H9 (cell line): ENCODE results near the gene RALBP1. TPM values are rescaled to one million over a fixed set of nuclear protein-coding genes. Genes with fewer than 3 reads are reported as not detected.

Experiments used
- DNase-seq: peaks from one replicate; pipeline ENCODE4 v3.0.0-alpha.2; 2017
- H2AFZ ChIP-seq: one replicate; pipeline ENCODE4 v1.6.1; 2013; ENCODE audit warnings: mild to moderate bottlenecking, low read length, control low read depth, moderate library complexity
- H2AK5ac ChIP-seq: 2 replicates; pipeline ENCODE4 v1.6.1; 2013; ENCODE audit warnings: low read length, control low read depth, mixed read lengths; ENCODE audit not compliant: insufficient read length
- H2BK120ac ChIP-seq: one replicate; pipeline ENCODE4 v1.6.1; 2013; ENCODE audit warnings: low read depth, mild to moderate bottlenecking, low read length, control low read depth, inconsistent platforms; ENCODE audit not compliant: poor library complexity, severe bottlenecking
- H2BK12ac ChIP-seq: 2 replicates; pipeline ENCODE4 v1.6.1; 2013; ENCODE audit warnings: low read length, control low read depth, mixed read lengths, low read depth; ENCODE audit not compliant: insufficient read length
- H2BK15ac ChIP-seq: 2 replicates; pipeline ENCODE4 v1.6.1; 2013; ENCODE audit warnings: low read depth, low read length, control low read depth
- H2BK20ac ChIP-seq: one replicate; pipeline ENCODE4 v1.6.1; 2013; ENCODE audit warnings: low read depth, mild to moderate bottlenecking, low read length, control low read depth, inconsistent platforms; ENCODE audit not compliant: poor library complexity, severe bottlenecking
- H2BK5ac ChIP-seq: 2 replicates; pipeline ENCODE4 v1.6.1; 2013; ENCODE audit warnings: low read length, control low read depth, mixed read lengths; ENCODE audit not compliant: insufficient read length
- H3K14ac ChIP-seq: 2 replicates; pipeline ENCODE4 v1.6.1; 2013; ENCODE audit warnings: low read length, control low read depth; ENCODE audit not compliant: insufficient read depth
- H3K18ac ChIP-seq: 2 replicates; pipeline ENCODE4 v1.6.1; 2013; ENCODE audit warnings: low read depth, mild to moderate bottlenecking, mixed read lengths, low read length, control low read depth; ENCODE audit not compliant: insufficient read length
- H3K23ac ChIP-seq: 2 replicates; pipeline ENCODE4 v1.6.1; 2013; ENCODE audit warnings: low read length, control low read depth, mixed read lengths, low read depth; ENCODE audit not compliant: insufficient read length
- H3K23me2 ChIP-seq: 2 replicates; pipeline ENCODE4 v1.6.1; 2013; ENCODE audit warnings: low read depth, mild to moderate bottlenecking, mixed read lengths, low read length, control low read depth; ENCODE audit not compliant: insufficient read length, poor library complexity, severe bottlenecking
- H3K27ac ChIP-seq: 2 replicates; pipeline ENCODE4 v1.5.1; 2013; ENCODE audit warnings: low read length, control low read depth, mixed read lengths, low read depth; ENCODE audit not compliant: insufficient read length
- H3K27me3 ChIP-seq: 2 replicates; pipeline ENCODE4 v1.6.1; 2013; ENCODE audit warnings: low read length, control low read depth, inconsistent platforms; ENCODE audit not compliant: insufficient read depth
- H3K4ac ChIP-seq: 2 replicates; pipeline ENCODE4 v1.6.1; 2013; ENCODE audit warnings: low read depth, mild to moderate bottlenecking, control low read depth, inconsistent platforms, low read length, moderate library complexity
- H3K4me1 ChIP-seq: 2 replicates; pipeline ENCODE4 v1.6.1; 2013; ENCODE audit warnings: low read length, control low read depth, inconsistent platforms; ENCODE audit not compliant: insufficient read depth
- H3K4me2 ChIP-seq: 2 replicates; pipeline ENCODE4 v1.6.1; 2013; ENCODE audit warnings: low read length, control low read depth, mixed read lengths; ENCODE audit not compliant: insufficient read length, insufficient read depth
- H3K56ac ChIP-seq: 2 replicates; pipeline ENCODE4 v1.6.1; 2013; ENCODE audit warnings: low read depth, mild to moderate bottlenecking, mixed read lengths, low read length, control low read depth; ENCODE audit not compliant: insufficient read length
- H3K79me1 ChIP-seq: 2 replicates; pipeline ENCODE4 v1.6.1; 2013; ENCODE audit warnings: low read depth, mild to moderate bottlenecking, moderate library complexity, low read length, control low read depth, inconsistent platforms; ENCODE audit not compliant: insufficient read depth, poor library complexity, severe bottlenecking
- H3K79me2 ChIP-seq: 2 replicates; pipeline ENCODE4 v1.6.1; 2013; ENCODE audit warnings: low read length, control low read depth, inconsistent platforms; ENCODE audit not compliant: insufficient read depth
- H3K9ac ChIP-seq: 2 replicates; pipeline ENCODE4 v1.6.1; 2013; ENCODE audit warnings: low read length, control low read depth, mixed read lengths; ENCODE audit not compliant: insufficient read length; ENCODE audit errors: extremely low read depth
- H3K9me3 ChIP-seq: one replicate; pipeline ENCODE4 v1.6.1; 2013; ENCODE audit warnings: low read depth, low read length, inconsistent platforms; ENCODE audit not compliant: control insufficient read depth
- H3T11ph ChIP-seq: one replicate; pipeline ENCODE4 v1.6.1; 2013; ENCODE audit warnings: mild to moderate bottlenecking, low read length, control low read depth, inconsistent platforms
- H4K20me1 ChIP-seq: one replicate; pipeline ENCODE4 v1.6.1; 2013; ENCODE audit not compliant: control insufficient read depth, insufficient read length, insufficient read depth
- H4K5ac ChIP-seq: 2 replicates; pipeline ENCODE4 v1.6.1; 2013; ENCODE audit warnings: low read depth, mild to moderate bottlenecking, mixed read lengths, low read length, control low read depth; ENCODE audit not compliant: insufficient read length
- H4K8ac ChIP-seq: replicated peaks from 2 replicates; pipeline ENCODE4 v1.6.1; 2013; ENCODE audit warnings: low read length, control low read depth, mixed read lengths, low read depth; ENCODE audit not compliant: insufficient read length
- H4K91ac ChIP-seq: 2 replicates; pipeline ENCODE4 v1.6.1; 2013; ENCODE audit warnings: low read depth, mild to moderate bottlenecking, moderate library complexity, mixed read lengths, low read length, control low read depth; ENCODE audit not compliant: insufficient read length
- H3K27ac Mint-ChIP-seq, 3 experiments: 2 replicates in 2 of 3; 3 replicates in 1 of 3; pipeline ENCODE4 v1.8.0; 2020 to 2021; ENCODE audit warnings: mixed read lengths in 3 of 3, mild to moderate bottlenecking in 1 of 3, moderate library complexity in 1 of 3
- H3K27me3 Mint-ChIP-seq: 2 replicates; pipeline ENCODE4 v1.8.0; 2021; ENCODE audit warnings: low read depth, mild to moderate bottlenecking, moderate library complexity, mixed read lengths
- H3K36me3 Mint-ChIP-seq, 3 experiments: 2 replicates in 2 of 3; 3 replicates in 1 of 3; pipeline ENCODE4 v1.8.0; 2020 to 2021; ENCODE audit warnings: low read depth in 3 of 3, mixed read lengths in 3 of 3; ENCODE audit not compliant: insufficient read depth in 1 of 3
- H3K4me1 Mint-ChIP-seq, 2 experiments: 2 replicates each; pipeline ENCODE4 v1.8.0; 2020; ENCODE audit warnings: mixed read lengths in 2 of 2
- H3K4me3 Mint-ChIP-seq, 2 experiments: 2 replicates in 1 of 2; 3 replicates in 1 of 2; pipeline ENCODE4 v1.8.0; 2020 to 2021; ENCODE audit warnings: mild to moderate bottlenecking in 2 of 2, mixed read lengths in 2 of 2, moderate library complexity in 1 of 2
- H3K9me3 Mint-ChIP-seq, 2 experiments: 2 replicates in 1 of 2; 3 replicates in 1 of 2; pipeline ENCODE4 v1.8.0; 2020; ENCODE audit warnings: mild to moderate bottlenecking in 2 of 2, mixed read lengths in 2 of 2, moderate library complexity in 1 of 2
- WGBS: extraction: QIAGEN DNeasy Blood & Tissue Kit; methylation state at CpG from one replicate; pipeline ENCODE4 v1.1.7; 2013; ENCODE audit warnings: missing lambda C conversion rate, low lambda C conversion rate, mixed read lengths; ENCODE audit not compliant: insufficient read length; ENCODE audit errors: extremely low coverage; 5-methylcytosine and 5-hydroxymethylcytosine counted together
- total RNA-seq: library from RNA; stranded (reverse); gene quantifications from 2 replicates; pipeline ENCODE4 v1.2.1, GENCODE V29; 2021
- TF ChIP-seq, protein P1 (sequence below): fragments of 200-600 bp; sonication (generic); conservative IDR thresholded peaks from 3 replicates; pipeline ENCODE4 v1.8.0; 2021; ENCODE audit warnings: antibody characterized with exemption, mild to moderate bottlenecking

The RALBP1 gene
- total RNA-seq, 1 experiment from 2014 or later: 51.0 TPM

DNA sequence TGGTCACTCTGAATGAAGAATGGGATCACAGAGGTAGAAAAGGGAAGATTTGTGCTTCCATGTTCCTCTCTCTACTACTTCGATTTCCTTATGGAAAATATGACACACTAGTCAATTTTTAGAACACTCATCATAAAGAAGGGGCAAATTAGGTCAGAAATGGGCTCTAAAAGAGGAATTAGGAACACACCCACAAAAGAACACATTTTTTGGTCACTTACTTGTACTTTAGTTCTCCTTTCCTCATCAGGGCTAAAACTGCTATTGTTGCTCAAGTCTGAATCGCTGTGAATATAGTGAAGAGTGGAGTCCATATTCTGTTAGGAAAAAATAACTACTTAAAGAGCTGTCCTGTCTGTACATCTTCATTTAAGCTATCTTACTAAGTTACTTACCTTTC, 86.4 kb downstream of the RALBP1 start:
- no peaks in the 10 kb centered on the region for H3K9me3 Mint-ChIP-seq
- H3K4me2 ChIP-seq: no peak overlapping the region
- H3K9me3 ChIP-seq: no peaks in the 10 kb centered on the region
- H3K79me1 ChIP-seq: no peaks in the 10 kb centered on the region
- H3K27me3 Mint-ChIP-seq: no peaks in the 10 kb centered on the region
- TF ChIP-seq, protein P1, sequence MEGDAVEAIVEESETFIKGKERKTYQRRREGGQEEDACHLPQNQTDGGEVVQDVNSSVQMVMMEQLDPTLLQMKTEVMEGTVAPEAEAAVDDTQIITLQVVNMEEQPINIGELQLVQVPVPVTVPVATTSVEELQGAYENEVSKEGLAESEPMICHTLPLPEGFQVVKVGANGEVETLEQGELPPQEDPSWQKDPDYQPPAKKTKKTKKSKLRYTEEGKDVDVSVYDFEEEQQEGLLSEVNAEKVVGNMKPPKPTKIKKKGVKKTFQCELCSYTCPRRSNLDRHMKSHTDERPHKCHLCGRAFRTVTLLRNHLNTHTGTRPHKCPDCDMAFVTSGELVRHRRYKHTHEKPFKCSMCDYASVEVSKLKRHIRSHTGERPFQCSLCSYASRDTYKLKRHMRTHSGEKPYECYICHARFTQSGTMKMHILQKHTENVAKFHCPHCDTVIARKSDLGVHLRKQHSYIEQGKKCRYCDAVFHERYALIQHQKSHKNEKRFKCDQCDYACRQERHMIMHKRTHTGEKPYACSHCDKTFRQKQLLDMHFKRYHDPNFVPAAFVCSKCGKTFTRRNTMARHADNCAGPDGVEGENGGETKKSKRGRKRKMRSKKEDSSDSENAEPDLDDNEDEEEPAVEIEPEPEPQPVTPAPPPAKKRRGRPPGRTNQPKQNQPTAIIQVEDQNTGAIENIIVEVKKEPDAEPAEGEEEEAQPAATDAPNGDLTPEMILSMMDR: no peak
- H4K8ac ChIP-seq: no peak overlapping the region
- no peak overlapping the region for H2BK120ac ChIP-seq
- H4K5ac ChIP-seq: no peak overlapping the region
- no peak overlapping the region for H2BK20ac ChIP-seq
- no peak overlapping the region for H3K56ac ChIP-seq
- no peaks in the 10 kb centered on the region for H3K27me3 ChIP-seq
- no peak overlapping the region for H2BK12ac ChIP-seq
- H2BK15ac ChIP-seq: no peak overlapping the region
- H3K9ac ChIP-seq: no peak overlapping the region
- H3K4me1 Mint-ChIP-seq: no peaks in the 10 kb centered on the region
- H3K27ac ChIP-seq: no peak overlapping the region
- no peaks in the 10 kb centered on the region for H4K20me1 ChIP-seq
- H2BK5ac ChIP-seq: no peak overlapping the region
- WGBS: no CpG with 5 or more reads among the region's 2 CpGs
- no peak overlapping the region for H4K91ac ChIP-seq
- H3K36me3 Mint-ChIP-seq: peaks cover 21 to 58% (median 56%) of the 10 kb centered on the region in 3 experiments; a peak in 6 of 7 replicates
- no peaks in the 10 kb centered on the region for H3K23me2 ChIP-seq
- H2AFZ ChIP-seq: no peak overlapping the region
- H3T11ph ChIP-seq: no peak overlapping the region
- no peaks in the 10 kb centered on the region for H3K4me1 ChIP-seq
- no peak overlapping the region for H3K4ac ChIP-seq
- H3K14ac ChIP-seq: no peak overlapping the region
- H3K4me3 Mint-ChIP-seq: no peak overlapping the region
- no peak for DNase-seq
- H3K79me2 ChIP-seq: no peaks in the 10 kb centered on the region
- no peak overlapping the region for H3K27ac Mint-ChIP-seq
- no peak overlapping the region for H2AK5ac ChIP-seq
- no peak overlapping the region for H3K23ac ChIP-seq
- H3K18ac ChIP-seq: no peak overlapping the region
